GM18909 (cell line): ENCODE data around the gene RMI1.
"Not testable (repeated sequence)": the region's sequence is repeated elsewhere in the genome, so short reads cannot be mapped to it uniquely, and the experiment has no call there.

Source experiments
- ATAC-seq: cut with Tn5 transposase; IDR thresholded peaks from one replicate; pipeline ENCODE4 v1.9.1; 2021; ENCODE audit warnings: mild to moderate bottlenecking; ENCODE audit not compliant: unreplicated experiment, poor library complexity

The RMI1 gene

GRCh38 chr9:84000186-84000585 lies 19.6 kb downstream of the RMI1 start:
- ATAC-seq: no peak

- no peak for ATAC-seq
These were observed 21.0 kb downstream of the RMI1 start for GRCh38 chr9:84001621-84002020.

- peak; percentile 84 for ATAC-seq
These were observed 21.7 kb downstream of the RMI1 start for GRCh38 chr9:84002344-84002743.

- no peak for ATAC-seq
These were observed 22.6 kb downstream of the RMI1 start for GRCh38 chr9:84003246-84003645.

- no peak for ATAC-seq
These were observed 27.1 kb downstream of the RMI1 start for GRCh38 chr9:84007662-84008061.

GRCh38 chr9:84024041-84024575 lies 43.5 kb downstream of the RMI1 start:
- ATAC-seq: no peak

- ATAC-seq: no peak
These were observed 46.6 kb downstream of the RMI1 start for GRCh38 chr9:84027201-84027600.

- no peak for ATAC-seq
These were observed 50.9 kb downstream of the RMI1 start for GRCh38 chr9:84031534-84031933.

GRCh38 chr9:84041857-84042256 lies 61.3 kb downstream of the RMI1 start:
- not testable (repeated sequence) for ATAC-seq

GRCh38 chr9:84045481-84046097 lies 65.0 kb downstream of the RMI1 start:
- no peak for ATAC-seq
